Activated CD8-positive, alpha-beta memory T cell treated with anti-CD3 and anti-CD28 coated beads, Interleukin-2, amount 50 U/mL, for 48 hours (primary cell): ENCODE results near the gene ONECUT2.
A peak's percentile ranks its signal among the peaks of the same experiment; 100 is the strongest.

Experiments
- DNase-seq: peaks from one replicate; pipeline ENCODE4 v3.0.0-alpha.2; 2020

The ONECUT2 gene

DNA sequence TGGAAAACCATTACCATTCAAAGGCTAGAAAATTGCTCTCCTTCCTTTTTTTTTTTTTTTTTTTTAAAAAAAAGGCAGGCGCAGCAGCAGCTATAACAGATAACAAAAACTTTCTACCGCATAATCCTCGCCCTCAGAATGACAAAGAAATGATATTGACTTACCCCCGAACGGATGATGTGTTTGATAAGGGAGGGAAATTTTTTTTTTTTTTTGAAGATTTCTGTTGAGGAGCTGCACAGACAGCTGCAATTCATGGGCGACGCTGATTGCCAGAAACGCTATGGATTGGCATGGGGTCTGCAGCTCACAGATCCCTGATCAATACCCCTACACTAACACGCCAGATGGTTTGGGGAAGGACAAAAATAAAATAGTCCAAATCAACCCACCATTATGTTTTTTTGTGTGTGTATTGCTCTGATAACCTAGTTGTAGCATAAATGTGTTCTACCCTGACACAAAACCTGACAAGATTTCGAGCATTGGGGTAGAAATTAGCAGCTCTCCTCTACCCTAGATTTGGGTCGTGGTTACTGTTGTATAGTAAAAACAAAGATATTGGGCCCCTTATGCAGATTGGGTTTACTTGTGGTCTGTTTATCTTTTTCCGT lies 3.6 kb upstream of the ONECUT2 start:
- no peak for DNase-seq

GRCh38 chr18:57432140-57432539 lies 3.0 kb upstream of the ONECUT2 start:
- DNase-seq: no peak

DNA sequence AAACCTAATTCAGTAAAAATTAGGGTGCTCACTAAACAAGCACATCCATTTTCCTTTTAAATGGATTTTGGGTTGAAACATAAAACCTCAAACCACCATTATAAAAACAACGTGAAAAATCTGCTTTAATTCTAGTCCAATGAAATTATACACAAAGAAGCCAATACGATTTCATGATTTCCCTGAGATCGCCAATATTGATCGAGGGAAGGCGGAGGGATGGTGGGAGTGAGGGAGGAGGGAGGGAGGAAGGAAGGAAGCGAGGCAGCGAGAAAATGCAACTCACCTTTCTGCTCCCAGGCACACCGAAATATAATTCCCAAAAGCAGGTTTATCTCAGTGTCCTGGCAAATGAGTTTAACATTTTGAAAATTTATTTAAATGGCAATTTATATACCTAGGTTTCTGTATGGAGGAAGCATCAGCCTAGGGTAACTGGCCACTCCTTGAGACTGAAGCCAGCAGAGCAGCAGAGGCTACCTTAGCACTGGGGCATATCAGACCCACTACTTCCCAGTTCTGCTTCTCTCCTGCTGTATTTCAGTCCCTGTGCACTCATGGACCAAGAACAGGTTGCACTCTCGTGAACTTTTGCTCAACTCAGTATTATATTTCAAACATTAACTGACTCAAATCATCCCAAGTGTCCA lies 2.3 kb upstream of the ONECUT2 start:
- DNase-seq: no peak

DNA sequence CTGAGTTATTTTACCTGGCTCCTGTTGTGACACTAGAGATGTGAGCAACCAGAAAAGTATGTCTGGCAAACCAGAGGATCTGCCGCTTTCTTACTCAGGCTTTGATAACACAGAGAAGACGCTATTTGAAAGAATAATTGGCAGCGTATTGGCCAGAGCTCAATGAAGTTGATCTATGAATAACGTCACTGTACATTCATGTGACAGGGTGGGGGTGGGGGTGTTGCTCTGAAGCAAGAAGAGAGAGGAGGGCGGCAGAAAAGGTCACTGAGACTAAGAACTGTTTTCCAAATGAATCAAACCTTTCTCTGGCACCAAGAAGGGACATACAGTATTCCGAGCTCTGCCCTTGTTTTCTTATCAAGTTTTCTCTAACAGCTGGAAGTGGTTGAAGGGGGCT lies 1.7 kb upstream of the ONECUT2 start:
- no peak for DNase-seq

DNA sequence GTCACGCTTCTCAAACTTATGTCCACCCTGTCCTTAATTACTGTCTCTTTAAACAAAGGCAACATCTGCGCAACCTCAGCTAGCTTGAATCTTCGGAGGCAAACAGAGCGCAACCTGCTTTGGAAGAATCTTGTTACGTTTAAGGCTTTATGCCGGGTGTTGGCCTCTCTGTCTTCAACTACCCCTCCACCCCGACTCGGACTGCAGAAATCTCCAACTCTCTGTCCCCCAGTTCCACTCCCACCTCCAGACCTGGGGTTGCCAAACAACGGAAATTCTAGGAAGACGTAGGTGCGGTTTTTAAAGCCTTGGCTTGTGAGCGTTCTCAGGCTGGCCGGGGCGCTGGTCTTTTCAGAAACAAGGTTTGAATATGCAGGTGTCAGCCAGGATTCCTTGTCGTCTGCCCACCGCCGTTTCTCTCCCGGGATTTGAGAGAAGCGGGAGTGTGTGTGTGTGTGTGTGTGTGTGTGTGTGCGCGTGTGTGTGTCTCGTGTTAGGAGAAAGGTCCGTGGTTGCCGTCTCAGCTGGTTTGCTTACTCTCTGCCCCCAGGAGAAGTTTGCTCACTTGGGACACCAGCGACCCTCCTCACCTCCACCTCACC lies 1.1 kb upstream of the ONECUT2 start:
- no peak for DNase-seq

GRCh38 chr18:57435846-57436190 lies 644 bp downstream of the ONECUT2 start:
- no peak for DNase-seq

DNA sequence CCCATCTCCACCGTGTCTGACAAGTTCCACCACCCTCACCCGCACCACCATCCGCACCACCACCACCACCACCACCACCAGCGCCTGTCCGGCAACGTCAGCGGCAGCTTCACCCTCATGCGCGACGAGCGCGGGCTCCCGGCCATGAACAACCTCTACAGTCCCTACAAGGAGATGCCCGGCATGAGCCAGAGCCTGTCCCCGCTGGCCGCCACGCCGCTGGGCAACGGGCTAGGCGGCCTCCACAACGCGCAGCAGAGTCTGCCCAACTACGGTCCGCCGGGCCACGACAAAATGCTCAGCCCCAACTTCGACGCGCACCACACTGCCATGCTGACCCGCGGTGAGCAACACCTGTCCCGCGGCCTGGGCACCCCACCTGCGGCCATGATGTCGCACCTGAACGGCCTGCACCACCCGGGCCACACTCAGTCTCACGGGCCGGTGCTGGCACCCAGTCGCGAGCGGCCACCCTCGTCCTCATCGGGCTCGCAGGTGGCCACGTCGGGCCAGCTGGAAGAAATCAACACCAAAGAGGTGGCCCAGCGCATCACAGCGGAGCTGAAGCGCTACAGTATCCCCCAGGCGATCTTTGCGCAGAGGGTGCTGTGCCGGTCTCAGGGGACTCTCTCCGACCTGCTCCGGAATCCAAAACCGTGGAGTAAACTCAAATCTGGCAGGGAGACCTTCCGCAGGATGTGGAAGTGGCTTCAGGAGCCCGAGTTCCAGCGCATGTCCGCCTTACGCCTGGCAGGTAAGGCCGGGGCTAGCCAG lies 1.2 kb downstream of the ONECUT2 start:
- peak; percentile 56 for DNase-seq

GRCh38 chr18:57436965-57437333 lies 1.8 kb downstream of the ONECUT2 start:
- DNase-seq: no peak

DNA sequence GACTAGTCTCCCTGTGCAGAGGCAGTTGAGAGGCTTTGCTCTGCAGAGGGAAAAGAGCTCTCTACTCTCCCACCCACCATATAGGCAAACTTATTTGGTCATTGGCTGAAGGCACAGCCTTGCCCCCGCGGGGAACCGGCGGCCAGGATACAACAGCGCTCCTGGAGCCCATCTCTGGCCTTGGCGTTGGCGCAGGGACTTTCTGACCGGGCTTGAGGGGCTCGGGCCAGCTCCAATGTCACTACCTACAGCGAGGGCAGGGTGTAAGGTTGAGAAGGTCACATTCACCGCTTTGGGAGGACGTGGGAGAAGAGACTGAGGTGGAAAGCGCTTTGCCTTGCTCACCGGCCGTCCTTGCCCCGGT lies 2.2 kb downstream of the ONECUT2 start:
- no peak for DNase-seq

GRCh38 chr18:57437766-57438671 lies 2.8 kb downstream of the ONECUT2 start:
- peak; percentile 82 for DNase-seq

DNA sequence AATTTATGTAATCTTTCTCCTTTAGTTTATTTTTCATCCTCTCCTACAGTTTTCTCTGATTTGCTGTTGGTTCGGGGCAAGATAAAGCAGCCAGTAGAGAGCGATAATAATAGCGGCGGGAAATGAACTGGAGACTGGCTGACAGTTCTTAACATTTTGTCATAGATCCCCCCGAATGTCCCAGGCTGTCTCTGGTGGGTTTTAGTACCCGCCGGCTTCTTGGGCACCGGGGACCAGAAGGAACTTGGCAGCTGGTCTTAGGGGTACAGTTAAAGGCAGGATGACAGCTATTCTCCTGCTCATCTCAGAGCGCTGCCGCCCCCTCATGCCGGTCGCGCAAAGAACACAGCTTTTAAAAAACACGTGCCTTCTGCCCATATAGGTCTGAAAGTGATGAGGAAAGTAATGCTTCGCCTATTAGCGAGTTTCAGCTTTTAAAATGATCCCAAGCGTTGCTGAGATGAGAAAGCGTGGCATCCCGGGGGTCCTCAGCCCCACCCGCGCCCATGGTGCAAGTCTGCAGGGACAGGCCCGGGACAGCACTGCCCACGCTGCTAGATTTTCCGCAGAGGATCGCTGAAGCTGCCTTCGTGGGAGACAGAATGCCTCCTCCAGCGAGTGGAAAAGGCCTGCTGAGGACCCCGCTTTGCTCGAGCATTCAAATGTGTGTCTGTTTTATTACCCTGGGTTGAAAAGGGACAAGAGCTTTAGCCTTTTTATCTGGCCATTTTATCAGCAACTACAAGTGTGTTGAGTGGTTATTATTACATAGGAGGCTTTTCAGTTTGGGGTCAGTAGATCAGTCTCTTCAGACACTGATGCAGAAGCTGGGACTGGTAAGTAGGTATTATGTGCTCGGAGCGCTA lies 3.8 kb downstream of the ONECUT2 start:
- no peak for DNase-seq

DNA sequence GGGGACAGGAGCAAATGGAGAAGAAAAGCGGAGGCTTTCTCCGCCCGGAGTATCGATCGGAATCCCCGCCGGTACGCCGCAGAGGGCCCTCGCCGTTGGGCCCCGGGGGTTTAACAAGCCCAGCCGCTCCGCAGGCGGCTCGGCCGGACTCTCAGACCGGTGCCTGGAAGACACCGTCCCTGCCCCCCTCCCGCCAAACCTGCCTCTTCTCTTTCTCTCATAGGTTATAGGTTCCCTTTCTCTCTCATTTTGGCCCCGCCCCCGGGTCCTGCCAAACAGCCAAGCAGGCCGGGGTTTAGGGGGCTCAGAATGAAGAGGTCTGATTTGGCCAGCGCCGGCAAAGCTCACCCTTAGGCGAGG lies 4.4 kb downstream of the ONECUT2 start:
- DNase-seq: peak; percentile 55

GRCh38 chr18:57439985-57440330 lies 4.8 kb downstream of the ONECUT2 start:
- no peak for DNase-seq

GRCh38 chr18:57440331-57441070 lies 5.3 kb downstream of the ONECUT2 start:
- DNase-seq: peak; percentile 57

DNA sequence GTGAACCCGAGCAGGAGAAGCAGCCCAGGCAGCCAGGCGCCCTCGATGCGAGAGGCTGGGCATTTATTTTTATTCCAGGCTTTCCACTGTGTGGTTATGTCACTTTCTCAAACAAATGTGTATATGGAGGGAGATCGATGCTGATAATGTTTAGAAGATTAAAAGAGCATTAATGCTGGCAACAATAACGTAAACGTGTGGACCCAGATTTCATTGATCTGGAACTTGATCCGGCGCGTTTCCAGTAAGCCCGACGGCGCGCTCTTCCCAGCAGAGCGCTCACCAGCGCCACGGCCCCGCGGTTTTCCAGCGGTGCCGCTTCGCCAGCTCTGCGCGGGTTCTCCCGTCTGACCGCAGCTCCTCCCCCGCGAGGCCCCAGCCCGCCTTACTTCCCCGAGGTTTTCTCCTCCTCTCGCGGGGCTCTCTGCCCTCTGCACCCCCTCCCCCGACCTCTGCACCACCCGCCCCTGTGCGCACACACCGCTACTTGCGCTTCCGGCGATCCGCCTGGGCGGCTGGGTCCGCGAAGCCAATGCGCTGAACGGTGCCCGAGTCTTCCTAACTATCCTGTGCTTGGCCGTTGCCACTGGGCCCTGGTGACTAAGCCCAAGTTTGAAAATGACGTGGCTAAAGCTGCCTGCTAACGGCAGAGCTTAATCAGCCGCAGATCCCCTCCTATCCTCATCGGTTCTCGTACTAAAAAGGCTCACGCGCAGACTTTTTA lies 6.1 kb downstream of the ONECUT2 start:
- peak; percentile 62 for DNase-seq

DNA sequence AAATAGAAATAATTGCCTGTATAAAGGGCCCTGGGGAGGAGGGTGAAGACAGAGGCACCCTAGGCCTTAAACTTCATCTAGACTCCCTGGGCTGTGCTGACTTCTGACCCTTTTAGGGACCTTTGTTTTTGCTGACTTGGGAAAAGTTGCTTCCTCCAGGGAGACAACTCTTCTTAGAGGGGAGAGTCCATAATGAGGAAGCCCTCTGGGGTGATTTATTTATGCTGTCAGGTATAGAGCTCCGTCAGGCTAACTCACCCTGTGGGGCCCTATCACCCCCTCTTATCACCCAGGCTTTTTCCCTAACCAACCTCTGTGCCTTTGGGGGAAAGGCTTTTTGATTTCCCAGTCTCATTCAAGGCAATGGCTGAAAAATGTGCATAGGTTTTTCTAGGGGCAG lies 8.1 kb downstream of the ONECUT2 start:
- DNase-seq: no peak

DNA sequence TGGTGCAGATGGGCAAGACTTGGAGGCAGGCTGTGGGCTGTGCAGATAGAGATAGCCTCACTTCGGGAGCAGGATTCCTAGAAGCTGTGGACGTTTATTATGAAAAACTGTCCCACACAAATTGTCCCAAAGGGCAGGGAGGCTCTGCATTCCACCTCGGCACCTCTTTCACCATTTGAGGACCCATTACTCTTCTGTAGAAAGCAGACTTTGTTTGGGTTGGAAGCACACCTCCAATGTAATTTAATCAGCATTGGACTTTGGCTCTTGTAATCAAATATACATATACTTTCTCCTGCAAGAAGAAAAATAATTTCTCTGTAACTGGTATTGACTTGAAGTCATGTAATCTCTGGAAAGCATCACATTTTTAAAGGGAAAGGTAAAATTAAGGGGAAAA lies 8.5 kb downstream of the ONECUT2 start:
- no peak for DNase-seq

- no peak for DNase-seq
These were observed 9.2 kb downstream of the ONECUT2 start for GRCh38 chr18:57444301-57444759.

DNA sequence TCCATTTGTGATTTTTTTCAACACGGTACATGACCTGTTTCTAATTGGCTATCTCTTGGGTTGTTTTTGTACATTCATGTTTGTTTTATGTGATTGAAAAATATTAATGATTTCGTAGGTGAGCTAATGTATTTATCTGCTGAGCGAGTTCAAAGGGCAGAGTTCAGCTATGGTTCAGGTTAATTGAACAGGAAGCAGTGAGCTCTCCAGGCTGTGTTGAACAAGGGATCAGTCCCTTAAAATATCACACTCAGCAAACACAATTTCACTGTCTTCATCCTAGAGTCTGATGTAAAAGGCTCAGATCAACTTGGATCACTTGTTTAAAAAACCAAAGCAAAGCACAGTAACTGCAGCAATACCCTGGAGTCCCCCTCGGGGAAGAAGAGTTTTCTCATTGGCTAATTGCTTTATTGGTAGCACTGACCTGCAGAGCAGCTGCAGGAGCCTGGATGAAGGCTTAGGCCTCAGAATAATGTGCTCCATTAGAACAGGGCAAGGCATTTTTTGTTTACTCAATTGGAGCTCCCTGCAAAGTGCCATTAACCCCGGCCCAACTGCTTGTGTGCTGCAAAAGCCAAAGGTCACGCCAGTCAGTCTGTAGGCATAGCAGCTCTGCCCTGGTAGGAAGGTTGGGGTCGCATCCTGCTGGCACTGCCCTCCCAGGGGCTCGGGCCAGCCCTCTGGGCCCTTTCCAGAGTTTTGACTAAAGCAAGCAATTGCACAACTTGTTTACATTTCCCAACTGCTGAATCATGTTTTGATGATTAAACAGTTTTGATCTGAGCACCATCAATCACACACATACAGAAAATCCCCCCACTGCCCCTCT lies 10.5 kb downstream of the ONECUT2 start:
- DNase-seq: no peak

- no peak for DNase-seq
These were observed 11.1 kb downstream of the ONECUT2 start for GRCh38 chr18:57446322-57446721.
